Nephron progenitor cell (in vitro differentiated cells): ENCODE data around the gene RERE.

Experiments used
- DNase-seq: peaks from one replicate; pipeline ENCODE4 v3.0.0; 2021
- H3K27ac Mint-ChIP-seq: 2 replicates; pipeline ENCODE4 v1.8.0; 2021; ENCODE audit warnings: mild to moderate bottlenecking, moderate library complexity, mixed read lengths
- H3K27me3 Mint-ChIP-seq: 2 replicates; pipeline ENCODE4 v1.8.0; 2021; ENCODE audit warnings: mild to moderate bottlenecking, low read depth, mixed read lengths; ENCODE audit not compliant: poor library complexity
- H3K36me3 Mint-ChIP-seq: 2 replicates; pipeline ENCODE4 v1.8.0; 2021; ENCODE audit warnings: low read depth, mixed read lengths
- H3K4me1 Mint-ChIP-seq: 2 replicates; pipeline ENCODE4 v1.8.0; 2021; ENCODE audit warnings: mixed read lengths
- H3K4me3 Mint-ChIP-seq: 2 replicates; pipeline ENCODE4 v1.8.0; 2021; ENCODE audit warnings: mild to moderate bottlenecking, moderate library complexity, mixed read lengths
- H3K9me3 Mint-ChIP-seq: 2 replicates; pipeline ENCODE4 v1.8.0; 2021; ENCODE audit warnings: mild to moderate bottlenecking, moderate library complexity, mixed read lengths
- TF ChIP-seq, protein P1 (sequence below): fragments of 200-600 bp; sonication (generic); IDR thresholded peaks from 2 replicates; pipeline ENCODE4 v1.5.0; 2021; ENCODE audit warnings: antibody characterized with exemption

Gene RERE

DNA sequence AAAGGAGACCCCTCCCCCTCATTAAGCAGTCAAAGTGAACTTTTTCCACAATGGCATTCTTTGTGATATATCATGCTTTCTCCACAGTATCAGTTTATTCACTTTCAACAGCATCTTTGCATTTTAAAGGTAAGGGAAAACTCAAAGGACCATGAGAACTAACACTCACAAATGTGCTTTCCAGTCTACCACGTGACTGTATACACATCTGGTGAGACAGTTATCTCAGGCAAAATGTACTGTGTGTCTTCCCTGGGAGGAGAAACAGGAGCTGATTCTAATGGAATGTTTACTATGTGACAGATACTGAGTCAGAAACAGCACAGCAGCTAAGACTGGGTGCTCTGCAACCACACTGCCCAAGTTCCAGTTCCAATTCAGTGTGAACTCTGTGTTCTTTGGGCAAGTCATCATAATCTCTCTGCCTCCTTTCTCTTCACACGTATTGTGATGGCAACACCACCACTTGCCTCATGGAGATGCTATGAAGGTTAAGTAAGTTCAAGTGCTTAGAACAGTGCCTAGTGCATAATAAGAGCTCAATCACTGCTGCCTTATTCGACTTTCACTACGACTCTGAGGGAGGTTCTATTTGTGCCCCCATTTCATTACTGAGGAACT, 420.5 kb downstream of the RERE start:
- no peak for DNase-seq
- no peaks in the 10 kb centered on the region for H3K27me3 Mint-ChIP-seq
- TF ChIP-seq, protein P1, sequence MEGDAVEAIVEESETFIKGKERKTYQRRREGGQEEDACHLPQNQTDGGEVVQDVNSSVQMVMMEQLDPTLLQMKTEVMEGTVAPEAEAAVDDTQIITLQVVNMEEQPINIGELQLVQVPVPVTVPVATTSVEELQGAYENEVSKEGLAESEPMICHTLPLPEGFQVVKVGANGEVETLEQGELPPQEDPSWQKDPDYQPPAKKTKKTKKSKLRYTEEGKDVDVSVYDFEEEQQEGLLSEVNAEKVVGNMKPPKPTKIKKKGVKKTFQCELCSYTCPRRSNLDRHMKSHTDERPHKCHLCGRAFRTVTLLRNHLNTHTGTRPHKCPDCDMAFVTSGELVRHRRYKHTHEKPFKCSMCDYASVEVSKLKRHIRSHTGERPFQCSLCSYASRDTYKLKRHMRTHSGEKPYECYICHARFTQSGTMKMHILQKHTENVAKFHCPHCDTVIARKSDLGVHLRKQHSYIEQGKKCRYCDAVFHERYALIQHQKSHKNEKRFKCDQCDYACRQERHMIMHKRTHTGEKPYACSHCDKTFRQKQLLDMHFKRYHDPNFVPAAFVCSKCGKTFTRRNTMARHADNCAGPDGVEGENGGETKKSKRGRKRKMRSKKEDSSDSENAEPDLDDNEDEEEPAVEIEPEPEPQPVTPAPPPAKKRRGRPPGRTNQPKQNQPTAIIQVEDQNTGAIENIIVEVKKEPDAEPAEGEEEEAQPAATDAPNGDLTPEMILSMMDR: no peak
- H3K4me1 Mint-ChIP-seq: peaks cover 69% of the 10 kb centered on the region
- H3K9me3 Mint-ChIP-seq: peaks cover 5% of the 10 kb centered on the region
- peak overlapping the region; percentile 90 for H3K27ac Mint-ChIP-seq
- H3K4me3 Mint-ChIP-seq: no peak overlapping the region
- peaks cover 79% of the 10 kb centered on the region for H3K36me3 Mint-ChIP-seq

DNA sequence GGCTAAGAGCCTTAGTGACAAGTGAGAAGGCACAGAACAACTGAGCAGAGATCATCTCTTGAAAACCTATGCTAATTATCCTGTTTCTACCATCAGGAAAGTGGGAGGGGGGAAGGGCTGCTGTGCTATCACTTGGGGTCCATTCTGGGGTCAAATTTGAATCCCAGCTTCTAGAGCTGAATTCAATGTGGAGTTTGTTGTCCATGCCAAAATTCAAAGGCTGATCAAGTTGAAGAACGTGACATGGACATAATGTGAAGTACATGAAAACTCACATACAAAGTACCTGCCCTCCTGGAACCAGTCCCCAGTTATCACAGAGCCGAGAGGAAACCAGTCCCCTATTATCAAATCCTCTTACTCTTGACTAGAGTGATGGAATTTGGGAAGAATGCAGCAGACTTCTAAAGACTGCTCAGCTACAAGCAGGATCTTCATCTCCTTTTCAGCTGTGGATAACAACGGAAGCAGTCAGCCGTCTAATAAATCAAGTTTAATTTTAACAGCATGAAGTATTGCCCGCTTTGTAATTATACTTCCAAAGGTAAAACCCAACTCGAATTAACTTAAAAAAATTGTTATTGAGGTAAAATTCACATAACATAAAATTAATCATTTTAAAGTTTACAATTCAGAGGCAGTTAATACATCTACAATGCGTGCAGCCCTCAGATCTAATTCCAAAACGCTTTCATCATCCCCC, 421.2 kb downstream of the RERE start:
- Mint-ChIP-seq H3K4me3 (no peak overlapping the region), H3K4me1 (peaks cover 73% of the 10 kb centered on the region), H3K9me3 (peaks cover 5% of the 10 kb centered on the region), H3K27me3 (no peaks in the 10 kb centered on the region), H3K27ac (peak overlapping the region; percentile 90), H3K36me3 (peaks cover 81% of the 10 kb centered on the region)
- no peak for DNase-seq
- TF ChIP-seq, protein P1: no peak

DNA sequence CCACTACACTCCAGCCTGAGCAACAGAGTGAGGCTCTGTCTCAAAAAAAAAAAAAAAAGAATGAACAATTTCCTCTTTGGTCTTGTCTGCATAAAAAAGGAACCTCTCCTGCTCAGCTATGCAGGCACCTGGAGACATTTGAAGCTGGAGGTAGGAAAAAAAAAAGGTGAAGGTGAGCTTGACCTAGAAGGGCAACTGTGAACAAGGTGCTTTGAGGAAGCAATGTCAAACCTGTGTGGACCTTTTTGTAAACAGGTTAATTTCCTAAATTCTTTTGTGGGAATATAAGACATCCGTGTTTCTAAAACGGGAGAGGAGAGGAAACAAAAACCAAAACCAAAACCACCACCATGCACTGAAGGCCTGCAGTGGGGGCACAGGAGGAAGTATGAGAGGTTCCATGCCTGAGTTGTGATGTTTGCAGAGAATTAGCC, 422.0 kb downstream of the RERE start:
- peaks cover 80% of the 10 kb centered on the region for H3K4me1 Mint-ChIP-seq
- H3K4me3 Mint-ChIP-seq: no peak overlapping the region
- H3K27ac Mint-ChIP-seq: peak overlapping the region; percentile 90
- peaks cover 5% of the 10 kb centered on the region for H3K9me3 Mint-ChIP-seq
- no peak for DNase-seq
- H3K36me3 Mint-ChIP-seq: peaks cover 81% of the 10 kb centered on the region
- TF ChIP-seq, protein P1: no peak
- H3K27me3 Mint-ChIP-seq: no peaks in the 10 kb centered on the region

DNA sequence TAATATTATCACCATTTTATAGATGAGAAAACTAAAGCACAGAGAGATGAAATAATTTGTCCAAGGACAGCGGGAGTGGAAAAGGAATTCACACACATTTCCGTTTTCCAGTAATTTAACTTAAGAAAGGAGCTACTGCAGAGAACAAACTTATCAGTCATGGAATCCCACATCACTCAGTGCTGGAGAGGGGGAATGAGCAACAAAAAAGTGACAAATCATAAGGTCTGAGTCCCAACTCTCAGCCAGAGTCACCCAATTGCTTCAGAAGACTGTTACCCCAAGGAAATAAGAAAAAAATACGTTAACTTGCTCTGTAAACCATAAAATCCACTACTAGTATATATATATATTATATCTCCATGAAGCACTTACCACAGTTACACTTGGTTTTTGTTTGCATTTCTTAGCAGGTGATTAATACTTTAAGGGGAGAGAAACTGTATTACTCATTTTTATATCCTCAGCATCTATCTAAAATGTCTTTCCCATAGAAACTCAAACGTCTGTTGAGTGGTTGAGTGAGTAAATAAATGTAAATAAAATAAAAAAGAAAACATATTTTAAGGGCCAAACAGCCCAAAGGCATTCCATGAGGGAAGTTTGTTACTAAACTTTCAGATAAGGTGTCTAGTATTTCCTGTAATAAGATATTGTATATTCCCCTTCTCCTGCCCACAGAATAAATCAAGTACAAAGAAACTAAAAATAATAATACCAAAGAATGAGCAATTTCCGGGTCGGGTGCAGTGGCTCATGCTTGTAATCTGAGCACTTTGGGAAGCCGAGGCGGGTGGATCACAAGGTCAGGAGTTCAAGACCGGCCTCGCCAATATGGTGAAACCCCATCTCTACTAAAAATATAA, 422.8 kb downstream of the RERE start:
- H3K27ac Mint-ChIP-seq: peak overlapping the region; percentile 79
- no peaks in the 10 kb centered on the region for H3K27me3 Mint-ChIP-seq
- no peak for DNase-seq
- peaks cover 5% of the 10 kb centered on the region for H3K9me3 Mint-ChIP-seq
- H3K4me3 Mint-ChIP-seq: no peak overlapping the region
- TF ChIP-seq, protein P1: no peak
- H3K36me3 Mint-ChIP-seq: peaks cover 81% of the 10 kb centered on the region
- H3K4me1 Mint-ChIP-seq: peaks cover 83% of the 10 kb centered on the region

DNA sequence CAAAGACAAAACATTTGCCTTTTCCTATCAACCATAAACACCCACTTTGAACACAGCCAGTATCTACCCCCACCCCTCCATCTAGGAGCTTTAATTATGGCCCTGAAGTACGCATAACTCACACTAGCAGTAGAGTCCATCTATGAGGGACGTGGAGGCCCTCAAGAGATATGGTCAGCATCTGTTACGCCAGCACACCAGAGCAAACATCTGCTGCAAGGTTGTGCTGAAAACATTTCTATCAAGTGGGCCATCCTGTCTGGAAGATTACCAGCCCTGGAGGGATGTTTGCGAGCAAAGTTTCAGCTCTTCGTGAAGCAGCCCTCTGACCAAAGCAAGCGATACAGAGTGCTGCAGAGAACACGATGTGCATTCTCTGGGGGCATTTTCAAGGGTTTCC, 424.9 kb downstream of the RERE start:
- DNase-seq: no peak
- Mint-ChIP-seq H3K4me1 (peaks cover 74% of the 10 kb centered on the region), H3K27me3 (no peaks in the 10 kb centered on the region), H3K27ac (peak overlapping the region; percentile 43), H3K9me3 (peaks cover 6% of the 10 kb centered on the region), H3K4me3 (no peak overlapping the region), H3K36me3 (peaks cover 78% of the 10 kb centered on the region)
- TF ChIP-seq, protein P1: no peak
